ENCODE results near the gene SH2D3A.

GRCh38 chr19:6724631-6725492 is 42.4 kb downstream of the SH2D3A start:
- TF ChIP-seq EZH2phosphoT487 (IDR thresholded peaks at IDR 0.05; ENCODE audit: low read length), result no peak
- TF ChIP-seq CTCF (IDR thresholded peaks at IDR 0.05; ENCODE audit: low read length), result no peak
